ENCODE measurements around the gene AGBL1.
A peak's percentile ranks its signal among the peaks of the same experiment; 100 is the strongest.

The AGBL1 gene

DNA sequence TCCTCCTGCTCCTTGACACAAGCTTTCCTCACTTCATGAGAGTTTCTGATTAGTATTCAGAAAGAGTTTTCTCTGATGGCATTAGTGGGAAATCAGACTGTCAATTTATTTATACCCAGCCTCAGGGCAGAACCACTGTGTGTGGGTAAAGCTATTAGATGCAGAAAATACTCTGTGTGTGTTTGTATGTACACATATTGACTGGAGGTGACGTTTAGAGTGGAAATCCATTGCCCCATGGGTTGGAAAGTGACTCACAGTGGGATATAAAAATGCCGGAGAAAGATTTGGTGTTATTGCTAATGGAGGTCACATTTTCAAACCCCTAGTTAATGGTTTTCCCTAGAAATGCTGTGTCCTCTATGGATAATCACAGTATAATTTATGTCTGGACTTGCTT, 577.6 kb downstream of the AGBL1 start:
- DNase-seq = no peak

DNA sequence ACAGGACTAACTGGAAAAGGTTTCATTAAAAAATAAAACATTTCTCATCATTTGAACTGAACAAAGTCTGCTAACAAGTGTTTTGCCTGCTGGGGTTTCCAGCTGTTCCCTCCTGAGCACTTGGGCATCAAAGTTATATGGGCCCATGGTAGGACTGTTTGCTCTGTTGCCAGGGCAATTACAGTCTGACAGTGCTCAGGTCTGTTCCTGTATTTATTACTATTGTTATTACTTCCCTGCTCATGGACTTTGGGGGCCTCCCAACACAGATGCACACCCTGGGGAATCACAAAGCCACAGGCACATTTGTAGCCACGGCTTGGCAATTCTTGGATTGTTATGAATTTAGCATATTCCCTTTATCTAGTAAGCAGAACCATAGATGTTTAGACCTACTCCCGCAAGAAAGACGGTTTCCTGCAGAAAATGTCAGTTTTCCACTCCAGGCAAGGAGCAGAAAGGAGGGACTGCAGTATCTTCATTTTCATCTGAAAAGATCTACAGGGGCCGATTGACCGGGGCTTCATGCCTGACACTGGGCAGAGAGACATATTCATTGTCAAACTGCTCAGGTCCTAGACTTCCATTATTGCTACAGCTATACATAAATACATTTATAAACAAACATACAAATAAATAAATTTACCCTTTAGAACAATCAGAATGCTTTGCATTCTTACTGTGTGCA, 580.2 kb downstream of the AGBL1 start:
- DNase-seq = no peak

DNA sequence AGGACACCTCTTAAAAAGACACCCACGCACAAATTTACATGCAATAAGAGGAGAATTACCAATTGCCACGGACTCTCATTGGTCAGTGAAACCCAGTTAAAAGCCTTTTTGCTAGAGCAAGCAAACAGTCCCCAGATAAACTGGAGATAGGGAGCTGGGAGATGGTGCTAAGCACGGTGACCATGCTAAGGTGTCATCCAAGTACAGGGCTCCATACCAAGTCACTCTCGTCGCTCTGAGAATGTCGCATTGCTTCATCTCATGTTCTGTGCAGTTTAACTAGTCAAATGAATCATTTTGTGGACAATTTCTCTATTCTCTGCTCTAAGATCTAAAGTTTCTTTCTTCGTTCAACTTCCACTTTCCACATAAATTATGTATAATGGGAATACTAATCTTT, 581.9 kb downstream of the AGBL1 start:
- no peak for DNase-seq

DNA sequence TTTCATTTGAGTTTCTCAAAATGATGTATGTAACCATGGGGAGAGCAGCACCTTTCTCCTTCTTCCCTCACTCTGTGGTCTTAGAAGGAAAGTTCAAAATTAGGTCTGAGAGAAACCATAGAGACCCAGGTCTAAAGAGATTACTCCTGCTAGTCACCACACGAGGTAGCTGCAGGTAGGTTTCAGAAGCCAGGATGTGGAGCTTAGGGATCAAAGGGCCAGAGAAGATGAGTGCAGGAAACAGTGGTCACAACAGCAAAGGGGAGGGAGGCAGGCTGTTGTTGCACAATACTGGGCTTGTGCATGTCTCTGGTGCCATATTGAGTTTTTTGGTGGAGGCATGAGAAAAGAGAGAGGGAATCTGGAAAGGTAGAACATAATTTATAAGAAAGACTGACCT, 583.6 kb downstream of the AGBL1 start:
- no peak for DNase-seq

DNA sequence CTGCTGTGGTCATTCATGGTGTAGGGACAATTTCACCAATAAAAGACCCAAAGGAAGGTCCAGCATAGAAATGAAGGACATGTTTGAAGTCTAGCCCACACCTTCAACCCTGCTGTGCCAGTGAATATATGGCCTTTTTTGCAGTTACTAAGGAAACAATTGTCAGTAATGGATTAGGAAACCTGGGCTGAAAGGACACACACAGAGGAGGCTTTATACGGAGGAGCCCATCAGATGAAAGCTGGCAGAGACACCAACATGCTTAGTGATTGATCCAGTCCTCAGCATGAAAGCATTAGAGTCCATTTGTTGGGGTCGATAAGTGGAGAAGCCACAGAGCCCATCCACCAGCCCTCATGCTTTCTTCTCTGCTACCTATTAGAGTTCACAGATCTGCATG, 584.3 kb downstream of the AGBL1 start:
- no peak for DNase-seq

DNA sequence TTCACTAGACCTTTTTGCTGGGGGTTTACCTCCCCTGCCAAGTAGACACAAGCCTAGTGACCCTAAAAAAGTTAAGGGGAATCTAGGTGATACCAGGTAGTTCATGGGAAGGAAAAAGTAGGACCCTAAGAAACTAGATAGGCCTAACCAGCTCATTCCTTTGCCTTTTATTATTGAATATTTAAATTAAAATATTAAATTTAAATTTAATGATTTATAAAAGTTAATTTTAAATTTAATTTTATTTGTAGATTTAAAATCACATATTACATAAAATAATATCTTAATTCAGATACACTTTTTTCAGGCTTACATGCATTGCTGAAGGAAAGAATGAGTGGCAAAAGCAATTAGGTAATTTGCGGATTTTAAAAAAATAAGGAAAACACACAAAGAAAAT, 584.9 kb downstream of the AGBL1 start:
- DNase-seq = no peak

DNA sequence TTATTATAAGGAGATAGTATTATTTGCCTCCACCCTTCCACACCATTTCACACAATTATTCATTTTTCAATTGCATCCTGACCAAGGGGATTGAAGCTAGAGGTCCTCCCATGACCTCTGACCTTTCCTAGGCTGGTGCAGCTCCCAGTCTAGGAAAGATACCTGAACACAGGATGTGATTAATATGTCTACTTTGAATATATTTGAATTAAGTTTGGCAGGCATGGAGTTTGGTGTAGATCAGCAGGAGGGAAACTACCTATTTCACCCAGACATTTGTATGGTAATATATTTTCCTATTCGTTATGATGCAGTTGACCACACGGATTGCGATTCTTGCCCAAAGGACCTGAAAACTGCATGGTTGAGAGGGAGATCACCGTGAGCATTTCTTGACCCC, 596.3 kb downstream of the AGBL1 start:
- DNase-seq = no peak

DNA sequence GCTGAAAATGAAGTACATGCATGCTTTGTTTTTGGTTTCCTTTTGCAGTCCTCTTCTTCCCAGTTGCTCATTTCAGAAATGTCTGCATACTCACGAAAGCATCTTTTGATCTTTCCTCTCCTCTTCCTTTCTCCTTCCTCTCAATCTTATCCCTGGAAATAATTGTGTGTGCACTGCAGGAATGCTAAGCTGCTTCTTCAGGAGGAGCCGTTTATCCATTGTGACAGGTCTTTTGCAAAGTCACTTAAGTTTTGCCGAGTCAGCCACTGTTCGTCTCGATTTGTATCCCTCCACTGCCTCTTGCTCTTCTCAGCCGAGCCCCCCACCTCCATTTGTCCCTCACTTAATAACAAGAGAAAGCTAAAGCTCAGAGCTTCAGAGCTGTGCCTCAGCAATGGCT, 597.6 kb downstream of the AGBL1 start:
- DNase-seq = no peak

DNA sequence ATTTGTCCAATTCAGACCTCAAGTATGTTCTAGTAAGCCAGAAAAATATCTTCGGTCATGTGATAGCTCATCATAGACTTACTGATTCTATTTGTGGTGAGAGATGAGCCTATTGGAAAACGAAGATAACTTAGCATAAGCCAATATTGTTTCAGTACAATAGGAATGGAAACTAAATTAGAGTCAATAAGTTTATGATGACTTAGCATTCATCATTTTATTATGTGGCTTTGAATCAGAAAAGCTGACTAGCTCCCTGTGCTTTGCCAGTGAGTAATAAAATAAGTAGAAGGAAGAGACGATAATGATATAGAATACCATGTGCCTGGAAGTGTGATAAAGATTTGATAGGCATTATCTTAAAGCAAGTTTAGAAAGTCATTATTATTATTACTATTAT, 605.6 kb downstream of the AGBL1 start:
- no peak for DNase-seq

DNA sequence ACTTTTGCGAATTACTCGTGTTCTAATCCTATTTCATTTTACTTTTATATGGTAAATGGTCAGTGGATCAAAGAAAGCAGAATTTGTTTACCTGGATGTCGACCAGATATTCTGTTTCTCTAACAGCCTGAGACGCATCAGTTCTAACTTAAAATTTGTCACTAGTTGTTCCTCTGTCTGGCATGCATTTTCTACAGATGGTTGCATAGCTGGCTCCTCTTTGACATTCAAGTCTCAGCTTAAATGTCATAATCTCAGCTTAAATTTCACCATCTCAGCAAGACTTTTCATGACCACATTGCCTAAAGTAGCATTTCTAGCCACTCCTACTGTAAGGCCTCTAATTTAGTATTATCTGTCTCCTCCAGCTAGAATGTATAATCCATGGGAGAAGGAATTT, 609.3 kb downstream of the AGBL1 start:
- no peak for DNase-seq

DNA sequence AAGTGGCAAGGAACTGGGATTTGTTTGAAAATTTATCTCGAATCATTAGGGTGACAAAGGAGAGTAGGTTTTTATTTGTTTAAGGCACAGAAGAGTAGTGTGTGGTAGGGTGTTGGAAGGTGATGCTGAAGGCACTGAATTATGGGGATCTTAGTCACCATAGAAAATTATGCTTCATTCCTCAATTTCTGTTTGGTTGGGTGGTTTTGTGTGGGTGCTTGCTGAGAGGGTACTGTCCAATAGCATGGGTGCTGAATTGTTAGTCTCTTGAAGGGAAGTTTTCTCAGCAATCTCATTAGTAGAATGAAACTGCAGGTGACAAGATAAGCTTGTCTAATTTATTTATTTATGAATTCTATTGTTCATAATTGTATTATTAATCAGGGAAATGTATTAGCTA, 610.9 kb downstream of the AGBL1 start:
- no peak for DNase-seq

DNA sequence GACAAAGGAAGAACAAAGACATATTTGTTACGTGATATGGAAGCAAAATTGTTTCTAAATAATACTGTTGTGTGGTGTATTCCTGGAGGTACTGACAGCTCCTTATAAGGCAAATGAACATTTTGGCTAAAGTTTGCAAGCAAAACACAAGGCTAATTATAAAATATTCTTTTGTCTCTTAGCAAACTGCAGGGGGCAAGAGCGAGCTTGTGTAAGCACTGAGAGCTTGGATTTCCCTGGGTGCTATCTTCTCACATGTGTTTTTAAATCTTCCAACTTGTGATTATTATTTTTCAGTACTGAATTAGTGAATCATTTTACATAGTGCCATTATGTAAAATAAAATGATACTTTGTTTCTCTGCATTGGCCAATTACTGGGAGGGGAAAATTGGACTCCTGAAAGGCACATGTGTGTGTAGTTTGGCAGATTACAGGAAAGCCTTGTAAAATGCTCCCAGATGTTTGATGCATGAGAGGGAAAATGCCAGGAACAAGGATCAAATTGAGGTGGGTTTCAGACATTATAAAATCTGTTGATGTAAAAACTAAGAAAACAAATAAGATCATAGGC, 611.5 kb downstream of the AGBL1 start:
- peak; percentile 17 for DNase-seq

DNA sequence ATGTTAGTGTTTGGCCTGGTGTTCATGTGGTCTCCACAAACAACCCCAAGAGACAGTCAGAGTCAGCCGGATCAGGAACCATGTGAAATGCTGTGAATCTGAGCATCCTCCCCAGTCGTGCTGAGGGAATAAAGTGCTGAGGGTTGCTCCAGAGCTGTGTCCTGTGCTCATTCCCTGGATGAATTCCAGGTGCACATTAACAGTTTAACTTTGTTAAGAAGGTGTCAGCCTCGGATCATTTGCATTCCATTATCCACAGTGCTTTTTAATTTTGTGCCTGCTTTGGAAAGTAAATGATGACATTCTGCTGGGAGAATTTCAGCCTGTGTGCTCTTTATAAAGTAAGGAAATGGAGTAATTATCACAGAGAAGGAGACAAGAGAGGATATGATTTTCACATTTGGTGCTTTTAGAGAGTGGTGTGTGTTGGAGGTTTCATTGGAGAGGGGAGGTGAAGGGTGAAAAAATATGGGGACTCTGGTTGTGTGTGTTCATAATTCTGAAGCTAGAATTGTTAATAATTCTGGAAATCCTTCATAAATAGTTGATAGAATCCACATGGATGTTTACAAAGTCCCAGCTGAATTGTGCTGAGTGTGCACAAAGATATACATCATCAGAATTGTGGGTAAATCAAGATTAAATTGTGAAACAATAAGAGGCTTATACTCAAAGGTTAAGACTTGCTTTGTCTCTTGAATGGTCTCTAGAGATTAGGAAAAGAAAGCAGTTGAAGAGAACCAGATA, 621.4 kb downstream of the AGBL1 start:
- no peak for DNase-seq

DNA sequence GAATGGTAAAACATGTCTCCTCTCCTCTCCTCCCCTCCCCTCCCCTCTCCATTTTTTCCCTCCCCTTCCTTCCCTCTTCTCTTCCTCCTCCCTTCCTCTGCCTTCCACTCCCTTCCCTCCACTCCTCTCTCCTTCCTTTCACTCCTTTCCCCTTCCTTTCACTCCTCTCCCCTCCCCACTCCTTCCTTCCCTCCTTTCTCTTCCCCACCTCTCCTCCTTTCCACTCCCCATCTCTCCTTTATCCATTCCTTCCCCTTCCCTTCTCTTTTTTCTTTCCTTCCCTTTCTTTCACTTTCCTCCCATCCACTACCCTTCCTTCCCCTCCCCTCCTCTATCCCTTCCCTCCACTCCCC, 621.9 kb downstream of the AGBL1 start:
- DNase-seq = no peak

DNA sequence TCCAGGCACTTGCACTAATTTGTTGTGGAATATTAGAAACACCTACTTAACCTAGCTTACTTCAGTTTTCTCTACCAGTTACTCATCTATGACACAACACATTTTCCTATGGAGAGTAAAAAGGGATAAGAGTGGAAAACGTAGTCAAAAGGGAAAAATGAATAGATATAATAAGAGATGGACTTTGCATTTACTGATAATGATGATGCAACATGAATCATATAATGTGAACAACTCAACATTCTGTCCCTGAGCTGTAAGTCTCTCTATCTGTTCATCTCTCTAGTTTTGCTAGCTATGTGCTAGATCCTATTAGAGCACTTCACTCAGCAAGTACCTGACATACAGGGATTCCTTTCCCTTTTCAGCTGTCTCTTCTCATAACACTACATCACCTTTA, 627.1 kb downstream of the AGBL1 start:
- no peak for DNase-seq

DNA sequence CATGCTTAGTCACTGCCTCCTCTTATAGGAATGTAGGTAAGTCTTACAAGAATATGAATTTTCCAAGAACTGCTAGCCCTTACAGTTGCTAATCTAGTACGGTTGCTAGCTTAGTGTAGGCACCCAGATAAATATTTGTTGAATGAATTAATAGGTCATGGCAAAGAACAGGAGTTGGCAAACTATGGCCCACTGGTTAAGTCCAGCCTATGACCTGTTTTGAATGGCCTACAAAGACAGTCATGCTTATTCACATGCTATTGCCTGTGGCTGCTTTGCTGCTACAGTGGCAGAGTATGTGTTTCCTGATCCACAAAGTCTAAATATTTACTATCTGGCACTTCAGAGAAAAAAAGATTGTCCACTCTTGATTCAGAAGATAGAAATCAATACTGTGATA, 631.8 kb downstream of the AGBL1 start:
- no peak for DNase-seq

DNA sequence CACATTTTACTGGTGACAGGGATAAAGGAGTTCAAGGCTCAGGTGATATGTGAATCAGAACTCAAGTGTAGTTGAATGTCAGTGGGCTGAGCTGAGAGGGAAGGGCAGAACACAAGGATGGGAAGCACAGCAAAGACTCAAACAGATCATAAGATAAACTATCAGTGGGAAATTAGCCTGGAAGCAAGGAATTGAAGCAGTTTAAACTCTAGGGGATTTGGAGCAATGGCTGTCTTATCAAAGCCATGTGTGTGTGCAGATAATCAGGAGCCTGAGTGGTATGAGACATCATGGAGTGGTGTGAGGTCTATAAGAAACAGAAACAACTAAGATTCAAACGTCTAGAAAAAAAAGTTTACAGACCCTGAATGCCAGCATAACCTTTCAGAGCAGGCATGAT, 634.6 kb downstream of the AGBL1 start:
- no peak for DNase-seq

DNA sequence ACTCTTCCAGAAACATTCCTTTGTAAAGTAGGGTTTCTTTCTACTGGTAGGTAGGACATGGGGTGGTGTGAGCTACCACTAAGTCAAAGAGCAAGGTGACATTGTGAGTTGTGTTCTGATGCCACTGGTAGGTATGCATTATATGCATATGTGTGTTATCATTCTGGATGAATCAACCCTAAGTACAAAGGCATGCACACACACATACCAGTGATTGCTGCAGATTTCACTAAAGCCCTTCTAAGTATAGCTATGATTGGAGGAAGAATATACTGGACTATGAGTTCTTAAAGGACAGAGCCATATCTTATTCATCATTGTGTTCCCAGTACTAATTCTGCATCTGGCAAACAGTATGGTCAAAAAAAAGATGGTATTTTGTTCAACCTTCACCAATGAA, 646.0 kb downstream of the AGBL1 start:
- no peak for DNase-seq

DNA sequence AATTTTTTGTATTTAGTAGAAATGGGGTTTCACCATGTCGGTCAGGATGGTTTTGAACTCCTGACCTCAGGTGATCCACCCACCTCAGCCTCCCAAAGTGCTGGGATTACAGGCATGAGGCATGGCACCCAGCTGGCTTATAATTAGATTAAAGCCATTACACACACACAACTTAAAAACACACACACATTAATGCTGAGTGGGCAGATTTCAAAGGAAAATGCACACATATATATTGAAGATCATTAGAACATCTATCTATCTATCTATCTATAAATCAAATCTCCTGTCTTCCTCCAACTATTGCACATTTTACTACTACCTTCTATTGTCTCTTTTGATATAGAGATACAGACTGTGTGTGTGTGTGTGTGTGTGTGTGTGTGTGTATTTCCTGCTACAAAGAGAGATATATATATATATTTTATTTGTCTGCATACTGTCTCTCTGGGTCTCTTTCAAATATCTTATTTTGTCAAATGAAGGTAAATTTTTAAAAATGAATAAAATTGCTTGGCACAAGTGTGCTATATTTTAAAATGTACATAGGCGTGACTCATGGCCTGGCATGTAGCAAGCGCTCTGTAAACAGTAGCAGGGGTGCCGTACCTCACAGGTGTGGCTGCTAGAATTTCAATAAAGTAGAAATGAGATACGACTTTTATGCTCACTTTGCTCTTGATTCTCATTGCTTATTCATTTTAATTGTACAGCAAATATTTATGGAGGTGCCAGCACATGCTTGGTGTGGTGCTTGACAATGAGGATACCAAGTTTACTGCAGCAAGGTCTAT, 655.8 kb downstream of the AGBL1 start:
- peak; percentile 16 for DNase-seq

DNA sequence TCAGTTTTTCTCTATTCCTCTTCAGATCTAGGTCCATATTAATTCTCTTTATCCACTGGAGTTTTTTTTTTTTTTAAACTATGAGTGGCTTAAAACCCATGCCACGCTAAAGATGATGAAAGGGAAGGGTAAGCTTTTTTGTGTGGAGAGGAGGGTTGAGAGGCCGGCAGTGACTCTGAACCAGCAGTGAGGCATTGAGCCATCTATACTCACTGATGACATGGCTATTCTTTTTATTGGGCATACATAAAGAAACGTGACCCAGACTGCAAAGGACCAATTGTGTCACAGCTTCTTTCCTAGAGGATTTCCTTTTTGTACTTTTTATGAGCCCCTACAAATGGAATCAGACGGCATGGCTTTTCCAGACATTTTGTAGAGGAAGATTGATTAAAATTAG, 662.2 kb downstream of the AGBL1 start:
- no peak for DNase-seq

DNA sequence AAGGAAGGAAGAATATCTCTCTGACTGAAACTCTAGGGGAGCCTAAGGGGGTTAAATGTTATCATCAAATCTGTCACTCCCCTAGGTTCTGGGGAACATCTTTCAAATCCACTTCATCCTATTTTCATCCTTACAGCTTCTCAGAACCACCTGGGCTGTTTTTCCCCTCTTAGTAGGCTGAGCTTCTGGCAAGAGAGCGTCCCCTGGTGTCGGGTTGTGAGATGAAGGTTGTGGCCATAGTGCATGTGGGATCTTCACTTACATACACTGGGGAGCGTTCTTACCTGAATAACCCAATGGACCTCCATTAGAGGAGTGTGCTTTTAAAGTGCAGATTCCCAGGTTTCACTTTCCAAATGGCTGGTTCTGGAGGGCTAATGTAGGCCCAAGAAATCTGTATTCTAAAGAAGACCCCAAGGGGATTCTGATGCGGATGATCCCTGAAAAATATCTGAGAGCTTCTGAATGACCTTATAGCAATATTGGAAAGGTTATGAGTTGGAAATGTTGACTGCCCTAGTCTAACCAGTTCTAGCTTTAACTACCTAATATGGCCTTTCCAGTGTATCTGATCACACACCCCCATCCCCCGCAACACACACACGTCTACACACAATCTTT, 663.7 kb downstream of the AGBL1 start:
- DNase-seq = no peak

DNA sequence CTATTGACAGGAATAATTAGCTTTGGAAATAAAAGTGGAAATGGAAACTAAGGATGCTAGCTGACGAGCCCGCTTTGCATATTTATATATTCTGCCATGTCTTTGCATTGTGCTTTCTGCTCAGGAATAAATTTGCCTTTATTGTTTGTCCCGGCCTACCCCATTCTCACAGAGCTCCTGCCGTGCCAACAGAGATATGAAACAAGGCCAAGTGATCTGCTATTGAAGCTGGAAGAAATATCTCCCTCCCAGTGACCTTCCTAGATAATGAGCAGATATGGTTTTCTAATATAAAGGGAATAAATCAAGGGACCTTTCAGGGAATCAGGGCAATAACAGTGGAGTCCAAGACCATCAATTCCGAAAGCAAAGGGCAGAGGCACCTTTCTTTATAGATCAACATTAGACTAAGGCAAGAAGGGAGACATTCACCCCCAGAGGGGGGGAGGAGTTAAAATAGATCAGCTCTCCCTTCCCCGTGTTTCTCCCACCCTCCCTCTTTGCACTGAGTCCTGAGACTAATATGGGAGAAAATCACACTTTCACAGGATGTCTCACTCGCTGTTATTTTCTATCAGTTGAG, 664.6 kb downstream of the AGBL1 start:
- no peak for DNase-seq

DNA sequence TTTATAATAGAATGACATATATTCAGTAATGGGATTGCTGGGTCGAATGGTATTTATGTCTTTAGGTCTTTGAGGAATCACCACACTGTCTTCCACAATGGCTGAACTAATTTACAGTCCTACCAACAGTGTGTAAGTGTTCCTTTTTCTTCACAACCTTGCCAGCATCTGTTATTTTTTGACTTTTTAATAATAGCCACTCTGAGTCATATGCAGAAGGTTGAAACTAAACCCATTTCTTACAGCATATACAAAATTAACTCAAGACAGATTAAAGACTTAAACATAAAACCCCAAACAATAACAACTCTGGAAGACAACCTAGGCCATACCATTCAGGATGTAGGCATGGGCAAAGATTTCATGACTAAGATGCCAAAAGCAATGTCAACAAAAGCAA, 671.4 kb downstream of the AGBL1 start:
- no peak for DNase-seq

Measured in NCI-H1417 treated with DMSO at 0.1 percent for 48 hours (cell line).